CD4-positive, alpha-beta T cell treated with Interleukin-1 beta for 1 hour (primary cell): ENCODE measurements around the gene GPR137B.

Source experiments
- DNase-seq, 2 donors: peaks; one replicate each; pipeline ENCODE4 v3.0.0-alpha.2; 2020 to 2022

Gene GPR137B, protein sequence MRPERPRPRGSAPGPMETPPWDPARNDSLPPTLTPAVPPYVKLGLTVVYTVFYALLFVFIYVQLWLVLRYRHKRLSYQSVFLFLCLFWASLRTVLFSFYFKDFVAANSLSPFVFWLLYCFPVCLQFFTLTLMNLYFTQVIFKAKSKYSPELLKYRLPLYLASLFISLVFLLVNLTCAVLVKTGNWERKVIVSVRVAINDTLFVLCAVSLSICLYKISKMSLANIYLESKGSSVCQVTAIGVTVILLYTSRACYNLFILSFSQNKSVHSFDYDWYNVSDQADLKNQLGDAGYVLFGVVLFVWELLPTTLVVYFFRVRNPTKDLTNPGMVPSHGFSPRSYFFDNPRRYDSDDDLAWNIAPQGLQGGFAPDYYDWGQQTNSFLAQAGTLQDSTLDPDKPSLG

DNA sequence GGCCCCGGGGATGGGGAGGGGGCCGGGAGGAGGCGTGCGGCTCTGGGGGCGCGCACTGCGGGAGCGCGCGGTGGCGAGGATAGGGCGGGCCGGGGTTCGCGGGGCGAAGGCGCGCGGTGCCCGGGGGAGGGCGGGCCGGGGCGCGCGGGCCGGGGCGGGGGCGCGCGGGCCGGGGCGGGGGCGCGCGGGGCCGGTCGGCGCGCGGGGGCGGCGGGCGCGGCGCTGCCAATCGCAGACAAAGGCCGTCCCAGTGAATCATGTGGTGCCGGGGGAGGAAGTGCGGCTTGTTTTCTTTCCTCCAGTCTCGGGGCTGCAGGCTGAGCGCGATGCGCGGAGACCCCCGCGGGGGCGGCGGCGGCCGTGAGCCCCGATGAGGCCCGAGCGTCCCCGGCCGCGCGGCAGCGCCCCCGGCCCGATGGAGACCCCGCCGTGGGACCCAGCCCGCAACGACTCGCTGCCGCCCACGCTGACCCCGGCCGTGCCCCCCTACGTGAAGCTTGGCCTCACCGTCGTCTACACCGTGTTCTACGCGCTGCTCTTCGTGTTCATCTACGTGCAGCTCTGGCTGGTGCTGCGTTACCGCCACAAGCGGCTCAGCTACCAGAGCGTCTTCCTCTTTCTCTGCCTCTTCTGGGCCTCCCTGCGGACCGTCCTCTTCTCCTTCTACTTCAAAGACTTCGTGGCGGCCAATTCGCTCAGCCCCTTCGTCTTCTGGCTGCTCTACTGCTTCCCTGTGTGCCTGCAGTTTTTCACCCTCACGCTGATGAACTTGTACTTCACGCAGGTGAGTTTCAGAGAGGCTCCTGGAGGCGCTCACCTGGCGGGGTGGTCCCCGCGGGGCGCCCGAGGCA is at the start of gene GPR137B:
GPR137B (plus strand) TSS at position 287 of the 851 bp plus-strand sequence; CDS start at position 371, 84 bp downstream.
- peak; percentile 50 to 62 for DNase-seq

DNA sequence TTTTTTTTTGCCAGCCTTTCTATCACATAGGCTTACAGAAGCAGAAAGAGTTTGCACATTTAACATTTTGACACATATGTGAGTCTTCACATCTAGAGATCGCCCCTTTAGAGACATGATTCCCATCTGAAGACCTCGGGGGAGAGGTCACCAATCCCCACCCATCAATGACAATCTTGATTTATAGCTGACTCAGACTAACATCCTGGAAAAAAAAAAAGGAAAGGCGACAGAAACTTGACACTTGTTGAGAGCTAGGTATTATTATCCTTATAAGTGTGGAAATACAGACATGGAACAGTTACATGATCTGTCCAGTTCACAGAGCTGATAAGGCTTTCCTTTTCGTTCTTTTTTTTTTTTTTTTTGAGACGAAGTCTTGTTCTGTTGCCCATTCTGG is 49.4 kb upstream of the GPR137B start:
- DNase-seq = no peak

DNA sequence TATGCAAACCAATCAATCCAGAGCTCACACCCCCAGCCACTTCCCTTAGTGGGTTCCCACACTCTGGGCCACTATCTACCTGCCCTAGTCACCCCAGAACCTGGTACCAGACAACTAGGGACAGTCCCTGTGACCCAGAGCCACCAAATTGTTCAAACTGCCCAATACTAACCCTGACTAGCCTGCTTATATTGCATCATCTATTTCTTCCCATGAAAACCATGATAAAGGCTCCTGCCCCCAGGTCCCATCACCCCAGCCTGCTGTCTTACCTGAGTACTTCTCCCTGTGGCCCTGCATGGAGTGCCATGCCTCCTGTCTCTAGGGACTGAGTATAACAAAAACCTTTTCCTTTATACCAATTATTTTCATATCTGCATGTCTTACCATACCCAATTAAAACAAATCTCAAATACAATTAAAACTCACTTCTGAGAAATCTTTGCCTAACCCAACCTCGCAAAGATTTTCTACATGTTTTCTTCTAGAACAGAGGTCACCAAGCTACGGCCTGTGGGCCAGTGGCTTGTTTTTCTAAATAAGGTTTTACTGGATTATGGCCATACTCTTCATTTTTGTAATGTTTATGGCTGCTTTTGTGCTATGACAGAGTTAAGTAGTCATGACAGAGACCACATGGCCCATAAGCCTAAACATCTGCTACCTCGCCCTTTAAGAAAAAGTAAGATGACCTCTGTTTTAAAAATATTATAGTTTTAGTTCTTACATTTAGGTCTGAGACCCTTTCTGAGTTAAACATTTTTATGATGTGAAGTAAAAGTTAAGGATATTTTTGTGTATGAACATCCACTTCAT is 46.4 kb upstream of the GPR137B start:
- no peak for DNase-seq

DNA sequence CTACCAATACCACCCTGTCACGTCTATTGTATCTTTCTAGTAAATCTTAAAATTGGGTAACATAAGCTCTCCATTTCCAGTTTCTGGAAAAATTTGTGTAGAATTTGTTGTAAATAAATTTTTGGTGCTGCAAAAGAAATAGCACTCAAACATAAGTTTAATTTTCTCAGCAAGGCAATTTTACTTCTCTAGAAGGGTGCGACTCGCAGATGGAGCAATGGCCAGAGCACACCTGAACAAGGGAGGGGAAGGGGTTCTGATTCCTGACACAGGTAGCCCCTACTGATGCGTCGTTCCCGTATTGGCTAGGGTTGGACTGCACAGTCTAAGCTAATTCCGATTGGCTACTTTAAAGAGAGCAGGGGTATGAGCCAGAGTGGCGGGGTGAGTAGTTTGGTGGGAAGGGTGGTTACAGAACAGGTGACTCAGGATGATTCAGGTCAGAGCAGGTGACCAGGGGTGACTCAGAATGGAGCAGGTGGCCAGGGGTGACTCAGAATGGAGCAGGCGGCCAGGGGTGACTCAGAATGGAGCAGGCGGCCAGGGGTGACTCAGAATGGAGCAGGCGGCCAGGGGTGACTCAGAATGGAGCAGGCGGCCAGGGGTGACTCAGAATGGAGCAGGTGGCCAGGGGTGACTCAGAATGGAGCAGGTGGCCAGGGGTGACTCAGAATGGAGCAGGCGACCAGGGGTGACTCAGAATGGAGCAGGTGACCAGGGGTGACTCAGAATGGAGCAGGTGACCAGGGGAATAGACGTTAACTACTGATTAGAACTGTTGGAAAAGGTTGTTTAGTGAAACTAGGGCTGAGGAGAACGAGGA is 45.5 kb upstream of the GPR137B start:
- DNase-seq = peak; percentile 65 to 88

DNA sequence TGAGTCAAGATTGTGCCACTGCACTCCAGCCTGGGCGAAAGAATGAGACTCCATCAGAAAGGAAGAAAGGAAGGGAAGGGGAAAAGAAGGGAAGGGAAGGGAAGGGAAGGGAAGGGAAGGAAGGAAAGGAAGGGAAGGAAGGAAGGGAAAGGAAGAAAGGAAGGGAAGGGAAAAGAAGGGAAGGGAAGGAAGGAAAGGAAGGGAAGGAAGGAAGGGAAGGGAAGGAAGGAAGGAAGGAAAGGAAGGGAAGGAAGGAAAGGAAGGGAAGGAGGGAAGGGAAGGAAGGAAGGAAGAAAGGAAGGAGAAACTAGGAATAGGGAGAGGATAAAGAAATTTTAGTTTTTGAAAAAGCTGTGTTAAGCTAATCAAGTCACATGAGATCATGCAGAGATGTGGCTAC is 44.1 kb upstream of the GPR137B start:
- no peak for DNase-seq

DNA sequence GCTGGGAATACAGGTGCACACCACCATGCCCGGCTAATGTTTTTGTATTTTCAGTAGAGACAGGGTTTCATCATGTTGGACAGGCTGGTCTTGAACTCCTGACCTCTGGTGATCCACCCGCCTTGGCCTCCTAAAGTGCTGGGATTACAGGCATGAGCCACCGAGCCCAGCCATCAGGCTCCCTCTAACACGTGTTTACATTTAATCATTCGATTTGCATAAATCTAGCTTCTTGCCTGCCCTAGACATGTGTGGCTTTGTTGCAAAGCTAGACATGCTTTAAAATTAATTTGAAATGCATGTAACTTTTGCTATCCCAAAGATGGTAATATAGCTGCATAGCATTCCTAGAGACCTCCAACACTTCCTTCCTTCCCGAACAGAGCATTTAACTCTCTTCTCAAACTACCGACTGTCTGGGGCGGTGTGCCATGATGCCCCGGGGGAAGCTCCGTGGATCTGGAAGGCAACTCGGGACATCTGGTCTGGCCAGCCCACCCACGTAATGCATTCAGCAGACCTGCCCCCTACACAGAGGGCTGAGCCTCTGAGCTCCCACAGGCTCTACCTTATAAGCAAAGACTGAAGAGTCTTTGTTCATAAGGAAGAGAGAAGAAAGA is 42.9 kb upstream of the GPR137B start:
- DNase-seq = no peak

DNA sequence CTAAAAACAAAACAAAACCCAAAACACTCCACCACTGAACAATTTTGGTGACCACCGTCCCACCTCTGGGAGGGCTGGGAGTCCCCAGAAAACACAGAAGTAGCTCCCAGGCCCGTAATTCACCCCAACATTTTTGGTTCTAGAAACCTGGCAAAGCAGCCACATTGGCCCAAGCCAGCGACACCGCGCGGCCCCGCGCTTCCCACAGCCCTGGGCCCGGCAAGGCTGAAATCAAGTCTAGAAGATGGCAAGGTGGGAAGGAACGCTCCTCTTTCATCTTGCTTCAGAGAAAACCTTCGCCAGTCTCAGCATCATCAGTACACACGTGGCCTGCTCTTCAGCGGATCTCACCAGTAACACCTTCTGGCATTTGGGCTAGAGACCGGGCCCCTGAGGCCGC is 41.5 kb upstream of the GPR137B start:
- no peak for DNase-seq

DNA sequence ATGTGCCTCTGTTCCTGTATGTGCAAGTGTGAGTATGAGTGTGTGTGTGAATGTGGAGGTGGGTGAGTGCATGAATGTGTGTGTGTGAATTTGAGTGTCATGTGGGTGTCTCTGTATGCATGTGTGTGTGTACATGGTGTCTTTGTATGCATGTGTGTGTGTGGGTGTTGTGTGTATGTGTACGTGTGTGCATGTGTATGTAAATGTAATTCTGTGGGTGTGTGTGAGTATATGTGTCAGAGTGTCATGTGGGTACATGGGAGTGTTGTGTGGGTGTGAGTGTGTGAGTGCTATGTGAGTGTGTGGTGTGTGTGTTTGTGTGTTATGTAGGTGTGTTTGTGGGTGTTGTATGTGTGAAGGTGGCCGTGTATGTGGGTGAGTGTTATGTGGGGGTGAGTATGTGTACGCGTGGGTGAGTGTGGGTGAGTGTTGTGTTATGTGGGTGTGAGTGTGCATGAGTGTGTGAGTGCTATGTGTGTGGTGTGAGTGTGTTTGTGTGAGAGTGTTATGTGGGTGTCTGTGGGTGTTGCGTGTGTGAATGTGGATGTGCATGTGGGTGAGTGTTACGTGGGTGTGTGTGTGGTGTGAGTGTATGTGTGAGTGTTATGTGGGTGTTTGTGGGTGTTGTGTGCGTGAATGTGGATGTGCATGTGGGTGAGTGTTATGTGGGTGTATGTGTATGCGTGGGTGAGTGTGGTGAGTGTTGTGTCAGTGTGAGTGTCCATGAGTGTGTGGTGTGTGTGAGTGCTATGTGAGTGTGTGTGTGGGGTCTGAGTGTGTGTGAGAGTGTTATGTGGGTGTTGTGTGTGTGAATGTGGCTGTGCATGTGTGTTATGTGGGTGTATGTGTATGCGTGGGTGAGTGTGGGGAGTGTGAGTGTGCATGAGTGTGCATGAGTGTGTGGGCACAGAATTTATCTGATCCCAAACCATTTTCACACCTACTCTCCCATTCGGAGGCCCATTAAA is 40.8 kb upstream of the GPR137B start:
- DNase-seq = no peak

DNA sequence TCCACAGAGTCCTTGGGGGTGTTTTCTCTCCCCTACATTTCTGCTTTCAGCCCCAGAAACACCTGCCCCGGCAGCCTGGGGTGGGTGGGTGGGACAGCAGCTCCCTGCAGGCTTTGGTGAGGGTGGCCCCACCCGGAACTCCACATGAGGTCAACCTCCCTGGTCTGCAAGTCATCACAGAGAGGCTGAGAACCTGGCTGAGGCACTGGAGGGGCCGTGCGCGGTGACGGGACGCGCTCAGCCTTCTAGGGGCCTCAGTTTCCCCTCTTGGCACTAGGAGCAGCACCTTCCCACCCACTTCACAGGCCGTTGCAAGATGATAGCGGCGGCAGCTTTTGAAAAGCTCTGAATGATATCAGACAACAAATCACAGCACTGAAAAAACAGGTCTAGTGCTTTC is 39.7 kb upstream of the GPR137B start:
- DNase-seq = no peak

DNA sequence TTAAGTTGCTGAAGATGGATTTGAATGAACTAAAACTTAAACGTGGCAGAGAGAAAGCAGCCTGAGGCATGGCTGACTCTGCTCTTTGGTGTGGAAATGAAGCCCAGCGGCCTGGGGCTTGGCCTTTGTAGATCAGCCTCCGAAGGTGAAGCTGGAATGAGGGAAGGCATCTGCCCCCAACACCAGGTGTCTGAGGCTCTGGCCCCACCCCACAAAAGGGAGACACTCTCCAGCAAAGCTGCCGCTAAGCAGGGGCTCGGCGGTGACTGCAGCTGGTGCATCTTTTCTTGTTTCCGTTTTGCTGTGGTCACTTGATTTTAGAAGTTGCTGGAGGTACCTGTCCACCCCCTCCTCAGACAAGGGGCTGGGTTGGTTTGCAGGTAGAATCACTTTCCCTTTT is 39.3 kb upstream of the GPR137B start:
- DNase-seq = no peak

DNA sequence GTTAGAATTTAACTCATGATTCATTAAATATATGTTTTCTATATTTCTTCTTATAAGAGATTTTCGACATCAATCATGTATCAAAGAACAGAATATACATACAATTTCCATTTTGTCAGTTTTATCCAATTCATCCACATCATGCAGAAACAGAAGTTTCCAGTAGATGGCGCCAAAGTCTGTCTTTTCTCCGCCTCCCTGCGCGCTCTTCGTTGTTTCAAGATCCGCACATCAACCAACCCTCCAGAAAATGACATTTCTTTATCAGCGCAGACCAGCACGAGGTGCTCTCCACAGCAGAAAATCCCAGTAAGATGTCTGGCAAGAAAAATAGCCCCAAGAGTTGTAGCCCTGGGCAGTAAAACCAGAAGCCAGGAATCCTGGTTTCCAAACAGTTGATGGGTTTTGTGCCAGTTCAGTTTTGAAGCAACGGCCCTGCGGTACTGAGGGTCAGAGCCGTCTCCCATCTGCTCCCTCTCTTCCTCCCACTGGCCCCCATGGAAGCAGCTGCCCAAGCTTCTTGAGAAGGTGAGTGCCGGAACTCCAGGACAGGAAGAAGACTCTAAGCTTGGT is 38.6 kb upstream of the GPR137B start:
- peak; percentile 54 to 70 for DNase-seq

DNA sequence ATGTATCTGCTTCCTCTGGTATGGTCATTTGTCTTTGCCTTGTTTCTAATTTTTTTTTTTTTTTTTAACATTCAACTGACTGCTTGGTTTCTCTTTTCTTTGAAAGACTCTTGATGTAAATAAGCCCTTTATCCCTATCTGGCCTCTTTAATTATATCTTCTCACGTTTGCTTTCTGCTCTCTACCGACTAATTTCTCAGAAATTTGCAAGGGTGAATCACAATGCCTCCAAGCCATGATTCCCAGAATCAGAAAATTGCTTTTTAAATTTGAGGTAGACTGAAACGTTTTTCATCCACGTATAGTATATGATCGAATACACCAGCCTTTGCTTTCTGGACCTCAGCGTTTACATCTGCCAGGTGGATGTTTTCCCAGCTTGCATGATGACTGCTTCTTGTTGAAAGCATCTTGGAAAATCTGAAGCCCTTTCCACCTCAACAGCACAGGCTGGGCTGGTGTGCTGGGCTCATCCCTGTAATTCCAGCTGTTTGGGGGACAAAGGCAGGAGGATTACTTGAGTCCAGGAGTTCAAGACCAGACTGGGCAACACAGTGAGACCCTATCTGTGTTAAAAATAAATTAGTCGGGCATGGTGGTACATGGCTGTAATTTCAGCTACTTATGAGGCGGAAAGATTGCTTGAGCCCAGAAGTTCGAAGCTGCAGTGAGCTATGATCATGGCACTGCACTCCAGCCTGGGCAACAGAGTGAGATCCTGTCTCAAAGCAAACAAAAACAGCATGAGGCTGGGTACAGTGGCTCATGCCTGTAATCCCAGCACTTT is 35.0 kb upstream of the GPR137B start:
- DNase-seq = no peak

DNA sequence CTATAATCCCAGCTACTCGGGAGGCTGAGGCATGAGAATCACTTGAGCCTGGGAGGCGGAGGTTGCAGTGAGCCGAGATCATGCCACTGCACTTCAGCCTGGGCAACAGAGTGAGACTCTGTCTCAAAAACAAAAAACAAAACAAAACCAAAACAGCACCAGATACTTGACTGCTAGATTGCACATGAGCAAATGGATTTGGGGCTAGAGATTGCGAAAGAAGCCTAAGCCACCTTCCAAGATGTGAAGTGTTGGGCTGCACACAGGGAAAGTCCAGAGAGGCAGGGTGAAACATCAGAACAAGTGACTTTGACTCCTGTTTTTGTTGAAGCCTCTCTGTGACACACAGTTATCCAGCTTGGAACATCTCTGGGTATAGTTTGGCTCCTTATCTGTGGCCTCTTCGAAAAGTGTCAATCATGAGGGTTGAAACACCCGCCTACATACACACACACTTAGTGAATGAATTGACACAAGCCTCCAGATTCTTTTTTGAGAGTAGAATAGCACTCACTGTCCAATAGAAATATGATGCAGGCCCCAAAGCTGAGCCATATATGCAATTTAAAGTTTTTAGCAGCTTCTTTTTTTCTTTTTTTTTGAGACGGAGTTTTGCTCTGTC is 34.2 kb upstream of the GPR137B start:
- no peak for DNase-seq

DNA sequence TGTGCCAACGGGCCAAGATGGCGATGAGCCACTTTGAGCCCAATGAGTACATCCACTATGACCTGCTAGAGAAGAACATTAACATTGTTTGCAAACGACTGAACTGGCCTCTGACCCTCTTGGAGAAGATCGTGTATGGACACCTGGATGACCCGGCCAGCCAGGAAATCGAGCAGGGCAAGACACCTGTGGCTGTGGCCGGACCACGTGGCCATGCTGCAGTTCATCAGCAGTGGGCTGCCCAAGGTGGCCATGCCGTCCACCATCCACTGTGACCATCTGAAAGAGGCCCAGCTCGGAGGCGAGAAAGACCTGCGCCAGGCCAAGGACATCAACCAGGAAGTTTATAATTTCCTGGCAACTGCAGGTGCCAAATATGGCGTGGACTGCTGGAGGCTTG is 32.2 kb upstream of the GPR137B start:
- no peak for DNase-seq

DNA sequence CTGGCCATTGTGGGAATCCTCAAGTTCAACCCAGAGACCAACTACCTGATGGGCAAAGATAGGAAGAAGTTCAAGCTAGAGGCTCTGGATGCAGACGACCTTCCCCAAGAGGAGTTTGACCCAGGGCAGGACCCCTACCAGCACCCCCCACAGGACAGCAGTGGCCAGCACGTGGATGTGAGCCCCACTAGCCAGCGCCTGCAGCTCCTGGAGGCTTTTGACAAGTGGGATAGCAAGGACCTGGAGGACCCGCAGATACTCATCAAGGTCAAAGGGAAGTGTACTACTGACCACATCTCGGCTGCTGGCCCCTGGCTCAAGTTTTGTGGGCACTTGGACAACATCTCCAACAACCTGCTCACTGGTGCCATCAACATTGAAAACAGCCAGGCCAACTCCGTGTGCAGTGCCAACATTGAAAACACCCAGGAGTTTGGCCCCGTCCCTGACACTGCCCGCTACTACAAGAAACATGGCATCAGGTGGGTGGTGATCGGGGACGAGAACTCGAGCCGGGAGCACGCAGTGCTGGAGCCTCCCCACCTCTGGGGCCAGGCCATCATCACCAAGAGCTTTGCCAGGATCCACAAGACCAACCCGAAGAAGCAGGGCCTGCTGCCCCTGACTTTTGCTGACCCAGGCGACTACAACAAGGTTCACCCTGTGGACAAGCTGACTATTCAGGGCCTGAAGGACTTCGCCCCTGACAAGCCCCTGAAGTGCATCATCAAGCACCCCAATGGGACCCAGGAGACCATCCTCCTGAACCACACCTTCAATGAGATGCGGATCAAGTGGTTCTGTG is 30.6 kb upstream of the GPR137B start:
- no peak for DNase-seq

DNA sequence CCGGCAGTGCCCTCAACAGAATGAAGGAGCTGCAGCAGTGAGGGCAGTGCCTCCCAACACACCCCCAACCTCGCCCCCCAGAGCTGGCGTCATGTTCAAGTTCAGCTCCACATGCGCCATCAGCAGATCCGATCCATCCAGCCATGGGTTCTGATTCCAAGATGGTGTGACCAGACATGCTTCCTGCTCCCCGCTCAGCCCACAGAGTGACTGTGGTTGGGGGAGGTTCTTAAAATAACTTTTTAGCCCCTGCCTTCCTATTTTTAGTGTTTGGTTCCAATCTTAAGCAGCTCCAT is 30.1 kb upstream of the GPR137B start:
- no peak for DNase-seq

DNA sequence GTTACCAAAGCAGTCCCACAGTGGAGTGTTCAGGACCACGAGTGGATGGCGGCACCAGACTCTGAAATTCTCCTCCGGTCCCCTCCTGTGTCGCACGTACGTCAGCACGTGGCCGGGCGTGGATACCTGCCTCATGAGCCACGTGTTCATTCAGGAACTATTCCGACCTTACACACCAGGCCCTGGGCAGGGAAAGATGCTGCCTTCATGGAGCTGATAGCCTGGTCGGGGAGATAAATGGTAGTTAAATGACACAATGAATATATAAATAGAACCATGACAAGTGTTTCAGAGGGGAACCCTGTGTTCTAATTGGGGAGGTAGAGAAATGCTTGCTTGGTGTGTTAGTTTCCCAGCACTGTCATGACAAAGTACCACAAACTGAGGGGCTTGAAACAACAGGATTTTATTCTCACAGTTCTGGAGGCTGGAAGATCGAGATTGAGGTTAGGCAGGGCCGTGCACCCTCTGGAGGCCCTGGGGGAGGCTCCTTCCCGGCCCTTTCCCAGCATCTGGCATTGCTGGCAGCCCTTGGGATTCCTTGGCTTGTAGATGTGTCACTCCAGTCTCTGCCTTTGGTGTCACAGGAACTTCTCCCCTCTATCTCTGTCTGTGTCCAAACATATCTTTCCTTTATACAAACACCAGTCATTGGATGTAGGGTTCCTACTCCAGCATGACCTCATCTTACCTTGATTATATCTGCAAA is 28.9 kb upstream of the GPR137B start:
- no peak for DNase-seq
